MM.1S (cell line): ENCODE measurements around the gene C4orf33.
"Not testable (repeated sequence)": the region's sequence is repeated elsewhere in the genome, so short reads cannot be mapped to it uniquely, and the experiment has no call there.

Source experiments
- DNase-seq: peaks from one replicate; pipeline ENCODE4 v3.0.0-alpha.2; 2015
- H2AFZ ChIP-seq: fragments of 300-600 bp; sonication (generic); 2 replicates; pipeline ENCODE4 v1.6.0; 2016; ENCODE audit warnings: antibody characterized with exemption, low read length
- H3F3A ChIP-seq: fragments of 300-600 bp; sonication (generic); 2 replicates; pipeline ENCODE4 v1.6.1; 2016; ENCODE audit warnings: mild to moderate bottlenecking, antibody characterized with exemption, low read length, moderate library complexity, mixed read lengths; ENCODE audit not compliant: insufficient read depth
- H3K27ac ChIP-seq: fragments of 300-600 bp; sonication (generic); 2 replicates; pipeline ENCODE4 v1.5.1; 2016; ENCODE audit warnings: mild to moderate bottlenecking, low read length
- H3K27me3 ChIP-seq: fragments of 300-600 bp; sonication (generic); replicated peaks from 2 replicates; pipeline ENCODE4 v1.6.0; 2016; ENCODE audit warnings: low read length; ENCODE audit not compliant: insufficient read depth
- H3K36me3 ChIP-seq: fragments of 300-600 bp; sonication (generic); replicated peaks from 2 replicates; pipeline ENCODE4 v1.6.1; 2016; ENCODE audit warnings: mild to moderate bottlenecking, low read length, mixed read lengths; ENCODE audit not compliant: insufficient read depth
- H3K4me1 ChIP-seq: fragments of 300-600 bp; sonication (generic); 2 replicates; pipeline ENCODE4 v1.6.1; 2016; ENCODE audit warnings: low read length, mixed read lengths
- H3K4me2 ChIP-seq: fragments of 300-600 bp; sonication (generic); 2 replicates; pipeline ENCODE4 v1.6.0; 2016; ENCODE audit warnings: low read depth, low read length
- H3K4me3 ChIP-seq: fragments of 300-600 bp; sonication (generic); 2 replicates; pipeline ENCODE4 v1.5.1; 2016; ENCODE audit warnings: low read length, mixed read lengths
- H3K79me2 ChIP-seq: fragments of 300-600 bp; sonication (generic); 2 replicates; pipeline ENCODE4 v1.6.1; 2016; ENCODE audit warnings: mixed run types, low read length, mixed read lengths
- H3K9ac ChIP-seq: fragments of 300-600 bp; sonication (generic); 2 replicates; pipeline ENCODE4 v1.6.1; 2016; ENCODE audit warnings: low read length, mixed read lengths
- H3K9me2 ChIP-seq: fragments of 300-600 bp; sonication (generic); replicated peaks from 2 replicates; pipeline ENCODE4 v1.6.1; 2016; ENCODE audit warnings: mild to moderate bottlenecking, low read length, mixed read lengths; ENCODE audit not compliant: insufficient read depth
- H3K9me3 ChIP-seq: fragments of 300-600 bp; sonication (generic); replicated peaks from 2 replicates; pipeline ENCODE4 v1.6.1; 2016; ENCODE audit warnings: mild to moderate bottlenecking, low read length, mixed read lengths; ENCODE audit not compliant: insufficient read depth
- H4K20me1 ChIP-seq: fragments of 300-600 bp; sonication (generic); 2 replicates; pipeline ENCODE4 v1.6.1; 2016; ENCODE audit warnings: mild to moderate bottlenecking, low read length, moderate library complexity, mixed read lengths; ENCODE audit not compliant: insufficient read depth
- EZH2 ChIP-seq: fragments of 300-600 bp; sonication (generic); optimal IDR thresholded peaks from 2 replicates; pipeline ENCODE3; 2017; ENCODE audit warnings: low read depth, mild to moderate bottlenecking, antibody characterized with exemption, low read length, mixed read lengths
- EZH2phosphoT487 ChIP-seq: fragments of 300-600 bp; sonication (generic); IDR thresholded peaks from 2 replicates; pipeline ENCODE4 v1.6.1; 2018; ENCODE audit warnings: antibody characterized with exemption, low read length
- TF ChIP-seq, protein P1 (sequence below): fragments of 300-600 bp; sonication (generic); IDR thresholded peaks from 2 replicates; pipeline ENCODE4 v1.5.1; 2016; ENCODE audit warnings: antibody characterized with exemption, low read length, mixed read lengths

The C4orf33 gene

DNA sequence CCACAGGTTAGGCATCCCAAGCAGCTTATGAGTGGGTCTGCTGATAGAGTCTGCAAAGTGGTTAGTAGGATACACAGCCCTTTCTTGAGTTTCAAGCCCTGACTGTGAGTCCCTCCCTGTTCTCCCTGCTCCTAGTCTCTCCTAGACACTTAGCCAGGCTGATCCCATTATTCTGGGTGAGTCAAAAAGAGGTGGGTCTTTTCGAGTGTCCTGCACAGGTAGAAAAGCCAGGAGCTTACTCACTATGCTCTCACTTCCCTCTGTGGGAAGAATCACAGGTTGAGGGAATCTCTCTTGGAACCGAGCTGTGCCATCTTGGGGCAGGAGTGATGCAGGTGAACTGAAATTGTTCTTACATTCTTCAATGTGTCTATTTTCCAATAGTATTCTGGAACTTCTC, 32.3 kb upstream of the C4orf33 start:
- Histone ChIP-seq H3K9me2 (no peaks in the 10 kb centered on the region), H3K4me3 (no peak overlapping the region), H3K27ac (no peak overlapping the region), H2AFZ (no peak overlapping the region), H3K4me2 (no peak overlapping the region), H3K36me3 (peaks cover 10% of the 10 kb centered on the region), H3K27me3 (no peaks in the 10 kb centered on the region), H3K4me1 (no peaks in the 10 kb centered on the region), H4K20me1 (no peaks in the 10 kb centered on the region), H3F3A (no peaks in the 10 kb centered on the region), H3K79me2 (0 out of 2 replicates have a peak, but pooled peaks cover 3% of the 10 kb centered on the region), H3K9me3 (no peaks in the 10 kb centered on the region), H3K9ac (no peak overlapping the region)
- DNase-seq, result no peak
- no peak for TF ChIP-seq EZH2
- TF ChIP-seq, protein P1, sequence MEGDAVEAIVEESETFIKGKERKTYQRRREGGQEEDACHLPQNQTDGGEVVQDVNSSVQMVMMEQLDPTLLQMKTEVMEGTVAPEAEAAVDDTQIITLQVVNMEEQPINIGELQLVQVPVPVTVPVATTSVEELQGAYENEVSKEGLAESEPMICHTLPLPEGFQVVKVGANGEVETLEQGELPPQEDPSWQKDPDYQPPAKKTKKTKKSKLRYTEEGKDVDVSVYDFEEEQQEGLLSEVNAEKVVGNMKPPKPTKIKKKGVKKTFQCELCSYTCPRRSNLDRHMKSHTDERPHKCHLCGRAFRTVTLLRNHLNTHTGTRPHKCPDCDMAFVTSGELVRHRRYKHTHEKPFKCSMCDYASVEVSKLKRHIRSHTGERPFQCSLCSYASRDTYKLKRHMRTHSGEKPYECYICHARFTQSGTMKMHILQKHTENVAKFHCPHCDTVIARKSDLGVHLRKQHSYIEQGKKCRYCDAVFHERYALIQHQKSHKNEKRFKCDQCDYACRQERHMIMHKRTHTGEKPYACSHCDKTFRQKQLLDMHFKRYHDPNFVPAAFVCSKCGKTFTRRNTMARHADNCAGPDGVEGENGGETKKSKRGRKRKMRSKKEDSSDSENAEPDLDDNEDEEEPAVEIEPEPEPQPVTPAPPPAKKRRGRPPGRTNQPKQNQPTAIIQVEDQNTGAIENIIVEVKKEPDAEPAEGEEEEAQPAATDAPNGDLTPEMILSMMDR, result no peak
- no peak for TF ChIP-seq EZH2phosphoT487

DNA sequence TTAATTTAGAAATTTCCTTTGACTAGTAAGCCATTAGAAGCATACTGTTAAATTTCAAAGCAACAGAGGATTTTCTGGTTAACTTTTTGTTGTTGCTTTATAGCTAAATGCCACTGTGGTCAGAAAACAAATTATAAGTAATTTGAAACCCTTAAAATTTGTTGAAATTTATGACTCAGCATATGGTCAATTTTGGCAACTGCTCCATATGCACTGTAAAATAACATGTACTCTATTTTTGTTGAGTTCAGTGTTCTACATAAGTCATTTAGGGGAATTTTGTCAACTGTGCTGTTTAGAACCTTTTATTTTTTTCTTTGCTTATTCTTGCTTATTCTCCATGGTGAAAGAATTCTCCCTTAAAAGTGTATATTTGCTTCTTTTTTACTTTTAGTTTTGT, 31.2 kb upstream of the C4orf33 start:
- Histone ChIP-seq H3K9me2 (no peaks in the 10 kb centered on the region), H3K27ac (no peak overlapping the region), H3K27me3 (no peaks in the 10 kb centered on the region), H3K4me3 (no peak overlapping the region), H2AFZ (no peak overlapping the region), H3K4me1 (no peaks in the 10 kb centered on the region), H3K4me2 (no peak overlapping the region), H4K20me1 (no peaks in the 10 kb centered on the region), H3K9me3 (no peaks in the 10 kb centered on the region), H3F3A (no peaks in the 10 kb centered on the region), H3K36me3 (peaks cover 10% of the 10 kb centered on the region), H3K79me2 (0 out of 2 replicates have a peak, but pooled peaks cover 3% of the 10 kb centered on the region), H3K9ac (no peak overlapping the region)
- TF ChIP-seq EZH2, result no peak
- TF ChIP-seq EZH2phosphoT487, result no peak
- TF ChIP-seq, protein P1, result no peak
- no peak for DNase-seq

DNA sequence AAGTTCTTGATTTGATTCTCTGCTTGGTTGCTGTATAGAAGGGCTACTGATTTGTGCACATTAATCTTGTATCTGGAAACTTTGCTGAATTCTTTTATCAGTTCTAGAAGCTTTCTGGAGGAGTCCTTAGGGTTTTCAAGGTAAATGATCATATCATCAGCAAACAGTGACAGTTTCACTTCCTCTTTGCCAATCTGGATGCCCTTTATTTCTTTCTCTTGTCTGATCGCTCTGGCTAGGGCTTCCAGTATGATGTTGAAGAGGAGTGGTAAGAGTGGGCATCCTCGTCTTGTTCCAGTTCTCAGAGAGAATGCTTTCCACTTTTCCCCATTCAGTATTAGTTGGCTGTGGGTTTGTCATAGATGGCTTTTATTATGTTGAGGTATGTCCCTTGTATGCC, 26.4 kb upstream of the C4orf33 start:
- H3K79me2 ChIP-seq, H3K36me3 ChIP-seq, H3K27me3 ChIP-seq, H3F3A ChIP-seq, DNase-seq, H2AFZ ChIP-seq, H3K9me3 ChIP-seq, H3K4me1 ChIP-seq, H3K9me2 ChIP-seq, H3K27ac ChIP-seq, H3K4me2 ChIP-seq, H3K9ac ChIP-seq, H3K4me3 ChIP-seq, H4K20me1 ChIP-seq: not testable (repeated sequence)

DNA sequence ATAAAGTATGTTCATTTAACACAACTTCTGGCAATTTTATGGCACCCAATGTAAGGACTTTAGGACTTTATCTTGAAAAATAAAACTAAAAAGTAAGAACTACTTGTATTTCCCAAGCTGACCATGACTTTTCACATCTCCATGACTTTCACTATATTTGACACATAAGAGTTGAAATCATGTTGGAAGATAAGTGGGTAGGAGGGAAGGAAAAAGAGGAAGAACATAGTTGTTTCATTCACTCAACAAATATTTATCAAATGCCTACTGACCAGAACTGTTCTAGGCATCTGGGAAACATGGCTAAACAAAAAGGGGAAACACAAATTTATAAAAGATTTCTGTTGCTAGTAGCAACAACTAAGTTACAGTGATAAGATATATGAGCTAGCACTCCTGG, 18.6 kb upstream of the C4orf33 start:
- Histone ChIP-seq H3K4me1 (no peaks in the 10 kb centered on the region), H3K4me3 (no peak overlapping the region), H3K9me3 (no peaks in the 10 kb centered on the region), H3K79me2 (peaks cover 22% of the 10 kb centered on the region), H4K20me1 (no peaks in the 10 kb centered on the region), H3K36me3 (peaks cover 19% of the 10 kb centered on the region), H3K27me3 (no peaks in the 10 kb centered on the region), H3K9ac (no peak overlapping the region), H3K9me2 (no peaks in the 10 kb centered on the region), H2AFZ (no peak overlapping the region), H3K27ac (no peak overlapping the region), H3F3A (no peaks in the 10 kb centered on the region), H3K4me2 (no peak overlapping the region)
- no peak for DNase-seq
- TF ChIP-seq EZH2 (no peak), EZH2phosphoT487 (no peak)
- TF ChIP-seq, protein P1, result no peak
